Activated T-cell treated with anti-CD3 and anti-CD28 coated beads, Interleukin-2, amount 50 U/mL, for 4 hours (primary cell): Measurements from ENCODE around the gene SLC35G2. TPM values are rescaled to one million over a fixed set of nuclear protein-coding genes. Genes with fewer than 3 reads are reported as not detected.
"Not testable (repeated sequence)": the region's sequence is repeated elsewhere in the genome, so short reads cannot be mapped to it uniquely, and the experiment has no call there.

Source experiments
- ATAC-seq, 2 donors: fragments of 200-7000 bp; cut with Tn5 transposase; one replicate each; pipeline ENCODE4 v1.10.0; 2021
- DNase-seq: peaks from one replicate; pipeline ENCODE4 v3.0.0-alpha.2; 2020
- H3K27me3 Mint-ChIP-seq: one replicate; pipeline ENCODE4 v1.8.0; 2021; ENCODE audit warnings: low read depth, mixed read lengths
- H3K36me3 Mint-ChIP-seq: one replicate; pipeline ENCODE4 v1.8.0; 2022; ENCODE audit warnings: mixed read lengths; ENCODE audit not compliant: insufficient read depth
- H3K4me1 Mint-ChIP-seq: one replicate; pipeline ENCODE4 v1.8.0; 2021; ENCODE audit warnings: low read depth, mixed read lengths
- H3K4me3 Mint-ChIP-seq: one replicate; pipeline ENCODE4 v1.8.0; 2021; ENCODE audit warnings: mild to moderate bottlenecking, moderate library complexity, mixed read lengths
- H3K9me3 Mint-ChIP-seq: one replicate; pipeline ENCODE4 v1.8.0; 2021; ENCODE audit warnings: mixed read lengths
- total RNA-seq, 3 donors: library from RNA; stranded (reverse); gene quantifications; one replicate each; pipeline ENCODE4 v1.2.1, GENCODE V29; 2021

SLC35G2 gene
- total RNA-seq, 3 donors from 2014 or later = 0.40 to 1.1 (median 0.71) TPM

DNA sequence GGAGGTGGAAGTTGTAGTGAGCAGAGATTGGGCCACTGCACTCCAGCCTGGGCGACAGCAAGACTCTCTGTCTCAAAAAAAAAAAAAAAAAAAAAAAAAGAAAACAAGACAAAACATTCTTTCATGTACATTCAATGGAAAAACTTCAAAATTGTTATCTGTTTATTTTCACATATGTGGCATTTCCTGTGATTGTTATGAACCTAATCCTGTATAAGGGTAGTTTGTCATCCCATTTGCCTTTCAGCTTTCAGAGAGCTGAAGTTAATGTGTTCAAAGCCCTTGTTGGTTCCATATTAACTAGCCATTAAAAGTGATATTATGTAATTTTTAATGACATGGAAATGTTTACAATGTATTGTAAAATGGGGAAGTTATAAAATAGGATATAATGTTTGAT is 25.8 kb downstream of the SLC35G2 start:
- H3K4me3 Mint-ChIP-seq = no peak overlapping the region
- H3K4me1 Mint-ChIP-seq = peaks cover 4% of the 10 kb centered on the region
- DNase-seq = no peak
- ATAC-seq = no peak
- no peaks in the 10 kb centered on the region for H3K9me3 Mint-ChIP-seq
- H3K36me3 Mint-ChIP-seq = peaks cover 18% of the 10 kb centered on the region
- no peaks in the 10 kb centered on the region for H3K27me3 Mint-ChIP-seq

DNA sequence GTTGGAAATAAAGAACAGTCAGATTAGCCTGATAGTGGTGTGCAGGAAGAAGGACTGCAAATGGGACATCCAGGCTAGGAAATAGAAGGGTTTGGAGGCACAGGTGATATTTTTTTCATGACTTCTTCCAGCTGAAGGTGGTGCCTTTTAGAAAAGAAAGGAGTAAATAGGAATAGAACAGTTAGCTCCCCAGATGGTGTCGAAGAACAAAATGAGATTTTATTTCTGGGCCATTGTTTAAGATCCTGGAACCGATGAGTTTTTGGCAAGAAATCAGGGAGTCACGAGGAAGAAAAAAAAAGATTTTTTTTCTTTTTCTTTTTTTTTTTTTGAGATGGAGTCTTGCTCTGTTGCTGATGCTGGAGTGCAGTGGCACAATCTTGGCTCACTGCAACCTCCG is 33.3 kb downstream of the SLC35G2 start:
- Mint-ChIP-seq H3K4me1 (peaks cover 6% of the 10 kb centered on the region), H3K27me3 (no peaks in the 10 kb centered on the region), H3K36me3 (peaks cover 24% of the 10 kb centered on the region), H3K9me3 (peaks cover 5% of the 10 kb centered on the region), H3K4me3 (no peak overlapping the region)
- DNase-seq (no peak), ATAC-seq (no peak)

DNA sequence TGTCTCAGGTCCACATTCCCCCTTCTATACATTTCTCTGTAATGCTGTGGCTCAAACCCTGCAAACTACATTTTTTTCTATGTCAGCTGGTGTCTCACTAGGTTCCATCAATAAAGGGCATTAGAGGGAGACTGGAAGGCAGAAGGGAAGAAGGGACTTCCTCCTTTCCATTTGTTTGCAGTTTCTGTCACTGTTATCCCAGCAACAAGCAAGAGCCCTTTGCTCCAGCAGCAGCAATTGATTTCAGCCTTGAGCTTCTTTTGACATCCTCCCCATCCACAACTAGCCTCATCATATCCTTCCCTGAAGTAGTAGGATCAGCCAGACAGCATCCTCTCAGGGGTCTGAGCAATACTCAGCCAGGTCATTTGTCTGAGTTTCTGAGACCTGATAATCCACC is 37.7 kb downstream of the SLC35G2 start:
- Mint-ChIP-seq H3K9me3 (peaks cover 7% of the 10 kb centered on the region), H3K36me3 (peaks cover 20% of the 10 kb centered on the region), H3K27me3 (no peaks in the 10 kb centered on the region), H3K4me1 (peaks cover 24% of the 10 kb centered on the region), H3K4me3 (no peak overlapping the region)
- DNase-seq (no peak), ATAC-seq (no peak)

DNA sequence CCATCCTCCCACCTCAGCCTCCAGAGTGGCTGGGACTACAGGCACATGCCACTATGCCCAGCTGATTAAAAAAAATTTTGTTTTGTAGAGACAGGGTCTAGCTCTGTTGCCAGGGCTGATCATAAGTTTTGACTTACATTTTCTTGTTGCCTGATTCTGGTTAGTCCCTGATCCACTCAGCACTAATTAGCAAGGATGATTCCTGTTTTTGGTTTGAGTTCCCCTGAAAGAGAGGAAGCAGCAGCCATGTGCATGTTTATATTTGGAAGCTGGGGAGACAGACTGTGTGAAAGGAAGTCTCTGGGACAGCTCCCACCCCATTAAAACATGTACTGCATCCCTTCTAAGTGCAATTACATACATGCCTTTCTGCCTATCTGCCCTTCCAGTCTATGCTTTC is 39.5 kb downstream of the SLC35G2 start:
- Mint-ChIP-seq H3K27me3 (no peaks in the 10 kb centered on the region), H3K4me3 (no peak overlapping the region), H3K9me3 (peaks cover 7% of the 10 kb centered on the region), H3K36me3 (peaks cover 21% of the 10 kb centered on the region), H3K4me1 (peaks cover 28% of the 10 kb centered on the region)
- DNase-seq (no peak), ATAC-seq (no peak)

DNA sequence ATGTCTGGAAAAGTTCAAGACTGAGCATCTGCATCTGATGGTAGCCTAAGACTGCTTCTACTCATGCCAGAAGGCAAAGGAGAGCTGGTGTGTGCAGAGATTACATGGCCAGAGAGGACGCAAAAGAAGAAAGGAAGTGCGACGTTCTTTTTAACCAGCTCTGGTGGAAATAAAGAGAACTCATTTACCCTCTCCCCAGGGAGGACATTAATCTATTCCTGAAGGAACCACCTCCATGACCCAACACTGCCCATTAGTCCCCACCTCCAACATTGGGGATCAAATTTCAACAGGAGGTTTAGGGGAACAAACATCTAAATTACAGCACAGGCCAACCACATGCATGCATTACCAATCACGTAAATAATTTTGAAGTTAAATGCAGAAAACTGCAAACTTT is 41.6 kb downstream of the SLC35G2 start:
- Mint-ChIP-seq H3K36me3 (peaks cover 11% of the 10 kb centered on the region), H3K27me3 (no peaks in the 10 kb centered on the region), H3K4me3 (peak overlapping the region; percentile 95), H3K4me1 (peaks cover 36% of the 10 kb centered on the region), H3K9me3 (peaks cover 7% of the 10 kb centered on the region)
- ATAC-seq (no peak), DNase-seq (no peak)

DNA sequence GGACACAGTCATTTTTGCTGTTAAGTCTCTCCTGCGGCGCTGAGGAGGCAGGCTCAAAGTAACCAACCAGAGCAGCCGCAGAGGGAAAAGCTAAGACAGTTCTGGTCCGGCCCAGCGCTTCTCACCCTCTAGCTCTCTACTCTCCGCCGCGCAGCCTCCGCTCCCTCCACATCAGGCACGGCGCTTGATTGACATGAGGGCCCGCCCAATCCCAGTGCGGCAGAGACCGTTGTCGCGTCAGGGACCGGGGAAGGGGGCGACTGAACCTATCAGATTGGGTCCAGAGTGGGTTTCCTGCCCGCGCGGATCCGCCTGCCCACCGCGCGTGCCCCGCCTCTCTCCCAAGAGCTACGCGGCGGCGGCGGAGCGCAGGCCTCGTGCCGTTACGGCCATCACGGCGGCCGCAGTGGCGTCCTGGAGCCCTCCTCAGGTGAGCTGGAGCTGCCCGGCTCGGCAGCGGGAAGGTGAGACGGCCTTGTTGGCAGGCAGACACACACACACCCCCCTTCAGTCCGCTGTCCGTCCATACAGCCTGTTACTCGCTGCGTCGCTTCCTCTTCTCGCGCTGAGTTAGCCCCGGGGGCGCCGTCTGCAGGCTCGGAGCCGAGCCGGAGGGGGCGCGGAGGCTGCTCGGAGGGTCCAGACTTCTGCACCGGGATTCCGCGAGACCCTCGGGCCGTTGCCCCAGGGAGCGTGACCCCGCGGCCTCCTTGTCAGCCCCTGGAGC is 43.1 kb downstream of the SLC35G2 start, which contains the start of gene NCK1:
Gene NCK1 (plus strand): TSS at position 319 of the 727 bp plus-strand sequence. CDS start 65,794 bp downstream, outside the sequence.
- peaks cover 3% of the 10 kb centered on the region for H3K9me3 Mint-ChIP-seq
- H3K27me3 Mint-ChIP-seq = no peaks in the 10 kb centered on the region
- H3K36me3 Mint-ChIP-seq = peaks cover 12% of the 10 kb centered on the region
- H3K4me1 Mint-ChIP-seq = peaks cover 47% of the 10 kb centered on the region
- H3K4me3 Mint-ChIP-seq = peak within 1 kb of the TSS; percentile 95
- DNase-seq = peak; percentile 97
- ATAC-seq = peak; percentile 98

DNA sequence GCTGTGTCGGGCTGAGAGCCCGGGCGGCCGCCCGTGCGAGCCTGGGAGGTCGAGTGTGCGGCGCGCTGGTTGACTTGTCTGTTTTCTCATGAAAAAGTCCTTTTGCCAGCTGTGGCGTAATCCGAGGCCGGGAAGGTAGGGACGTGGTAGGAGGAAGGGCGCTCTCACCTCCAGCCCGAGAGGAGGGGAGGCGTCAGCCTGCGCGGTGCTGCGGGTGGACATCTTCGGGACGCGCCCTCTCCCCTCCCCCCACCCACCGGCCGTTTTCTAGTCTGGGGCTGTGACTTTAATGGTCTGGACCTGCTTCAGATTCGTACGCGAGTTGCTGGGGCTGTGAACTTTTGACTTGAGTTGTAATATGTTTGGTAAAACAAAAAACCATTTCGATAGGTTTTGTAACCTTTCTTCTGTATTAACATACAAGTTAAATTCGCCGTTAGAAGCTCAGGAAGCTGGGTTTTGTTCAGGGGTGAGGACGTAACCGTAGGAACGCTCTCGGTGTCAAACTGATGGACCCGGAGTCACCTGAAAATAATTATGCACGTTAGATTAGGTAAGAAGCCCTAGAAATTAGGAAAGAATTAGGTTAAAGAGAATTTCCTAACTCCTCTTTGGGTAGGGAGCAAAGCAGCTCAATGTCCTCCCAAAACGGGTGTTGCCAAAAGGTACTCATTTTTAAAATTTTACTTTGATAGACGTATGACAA is 43.8 kb downstream of the SLC35G2 start:
- peaks cover 51% of the 10 kb centered on the region for H3K4me1 Mint-ChIP-seq
- peaks cover 15% of the 10 kb centered on the region for H3K36me3 Mint-ChIP-seq
- H3K9me3 Mint-ChIP-seq = no peaks in the 10 kb centered on the region
- H3K27me3 Mint-ChIP-seq = no peaks in the 10 kb centered on the region
- peak; percentile 13 to 15 for ATAC-seq
- H3K4me3 Mint-ChIP-seq = peak overlapping the region; percentile 95
- peak; percentile 18 for DNase-seq

DNA sequence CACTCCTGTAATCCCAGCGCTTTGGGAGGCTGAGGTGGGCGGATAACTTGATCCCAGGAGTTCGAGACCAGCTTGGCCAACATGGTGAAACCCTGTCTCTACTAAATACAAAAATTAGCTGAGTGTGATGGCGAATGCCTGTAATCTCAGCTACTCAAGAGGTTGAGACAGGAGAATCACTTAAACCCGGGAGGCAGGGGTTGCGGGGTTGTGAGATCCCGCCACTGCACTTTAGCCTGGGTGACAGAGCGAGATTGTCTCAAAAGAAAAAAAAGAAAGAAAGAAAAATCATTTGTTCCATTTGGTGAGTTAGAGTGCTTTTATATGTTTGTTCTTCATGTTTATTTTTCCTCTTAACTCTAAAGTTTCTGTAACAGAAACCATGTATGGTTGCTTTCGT is 50.4 kb downstream of the SLC35G2 start:
- no peak for DNase-seq
- Mint-ChIP-seq H3K4me1 (peaks cover 60% of the 10 kb centered on the region), H3K4me3 (no peak overlapping the region), H3K27me3 (no peaks in the 10 kb centered on the region), H3K9me3 (peaks cover 14% of the 10 kb centered on the region), H3K36me3 (peaks cover 38% of the 10 kb centered on the region)
- no peak for ATAC-seq

DNA sequence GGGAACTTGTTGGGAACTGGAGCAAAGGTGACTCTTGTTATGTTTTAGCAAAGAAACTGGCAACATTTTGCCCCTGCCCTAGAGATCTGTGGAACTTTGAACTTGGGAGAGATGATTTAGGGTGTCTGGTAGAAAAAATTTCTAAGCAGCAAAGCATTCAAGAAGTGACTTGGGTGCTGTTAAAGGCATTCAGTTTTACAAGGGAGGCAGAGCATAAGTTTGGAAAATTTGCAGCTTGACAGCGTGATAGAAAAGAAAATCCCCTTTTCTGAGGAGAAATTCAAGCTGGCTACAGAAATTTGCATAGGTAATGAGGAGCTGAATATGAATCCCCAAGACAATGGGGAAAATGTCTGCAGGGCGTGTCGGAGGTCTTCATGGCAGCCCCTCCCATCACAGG is 53.3 kb downstream of the SLC35G2 start:
- not testable (repeated sequence) for DNase-seq, H3K27me3 Mint-ChIP-seq, H3K4me3 Mint-ChIP-seq, ATAC-seq
- peaks cover 60% of the 10 kb centered on the region for H3K4me1 Mint-ChIP-seq
- H3K9me3 Mint-ChIP-seq = peaks cover 14% of the 10 kb centered on the region
- H3K36me3 Mint-ChIP-seq = peaks cover 34% of the 10 kb centered on the region

DNA sequence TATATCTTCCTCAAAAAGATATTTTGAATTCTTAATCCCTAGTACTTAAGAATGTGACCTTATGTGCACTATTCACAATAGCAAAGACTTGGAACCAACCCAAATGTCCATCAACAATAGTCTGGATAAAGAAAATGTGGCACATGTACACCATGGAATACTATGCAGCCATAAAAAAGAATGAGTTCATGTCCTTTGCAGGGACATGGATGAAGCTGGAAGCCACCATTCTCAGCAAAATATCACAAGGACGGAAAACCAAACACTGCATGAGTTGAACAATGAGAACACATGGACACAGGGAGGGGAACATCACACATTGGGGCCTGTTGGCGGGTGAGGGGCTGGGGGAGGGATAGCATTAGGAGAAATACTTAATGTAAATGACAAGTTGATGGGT is 60.6 kb downstream of the SLC35G2 start:
- H3K27me3 Mint-ChIP-seq, H3K4me3 Mint-ChIP-seq, ATAC-seq, DNase-seq: not testable (repeated sequence)
- peaks cover 63% of the 10 kb centered on the region for H3K4me1 Mint-ChIP-seq
- H3K9me3 Mint-ChIP-seq = peaks cover 12% of the 10 kb centered on the region
- peaks cover 15% of the 10 kb centered on the region for H3K36me3 Mint-ChIP-seq

DNA sequence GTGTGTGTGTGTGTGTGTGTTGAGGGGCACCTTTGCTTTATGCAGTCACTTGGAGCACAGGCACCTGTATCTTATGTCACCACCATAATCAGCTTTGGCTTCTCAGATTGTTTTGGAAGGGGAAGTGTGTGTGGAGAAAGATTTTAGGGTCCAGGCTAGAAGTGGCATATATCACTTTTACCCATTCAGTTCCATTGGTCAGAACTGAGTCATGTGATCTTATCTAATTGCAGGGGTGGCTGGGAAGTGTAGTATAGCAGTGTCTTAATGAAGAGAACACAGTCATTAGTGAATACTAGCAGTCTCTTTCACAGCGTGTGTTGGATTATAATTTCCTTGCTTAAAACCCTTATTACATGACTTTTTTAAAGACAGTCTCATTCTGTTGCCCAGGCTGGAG is 63.6 kb downstream of the SLC35G2 start:
- peak; percentile 77 for ATAC-seq
- Mint-ChIP-seq H3K4me3 (no peak overlapping the region), H3K9me3 (peaks cover 12% of the 10 kb centered on the region)

DNA sequence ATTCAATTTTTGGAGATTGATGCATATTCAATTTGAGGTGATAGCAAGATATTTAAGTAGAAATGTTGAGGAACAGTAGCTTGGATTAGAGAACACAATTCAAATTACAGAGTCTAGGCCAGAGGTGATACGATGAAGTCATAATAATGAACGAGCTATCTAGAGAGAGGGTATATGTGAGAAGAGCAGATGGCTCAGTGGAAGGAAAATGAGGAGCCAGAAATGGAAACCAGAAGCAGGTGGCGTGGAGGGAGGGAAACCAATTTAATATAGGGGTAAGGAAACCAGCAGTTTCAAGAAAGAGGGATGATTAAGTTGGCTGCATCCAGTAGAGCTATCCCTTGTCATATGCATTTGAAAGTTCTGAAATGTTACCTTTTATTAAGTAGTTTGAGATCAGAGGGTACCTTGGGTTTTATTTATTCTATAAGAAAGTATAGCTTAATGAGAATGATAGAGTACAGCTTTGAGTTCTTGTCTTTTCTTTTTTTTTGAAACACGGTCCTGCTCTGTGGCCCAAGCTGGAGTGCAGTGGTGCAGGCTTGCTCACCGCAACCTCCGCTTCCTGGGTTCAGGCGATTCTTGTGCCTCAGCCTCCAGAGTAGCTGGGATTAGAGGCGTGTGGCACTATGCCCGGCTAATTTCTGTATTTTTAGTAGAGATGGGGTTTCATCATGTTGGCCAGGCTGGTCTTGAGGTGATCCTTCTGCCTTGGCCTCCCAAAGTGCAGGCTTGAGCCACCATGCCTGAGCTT is 65.2 kb downstream of the SLC35G2 start:
- DNase-seq = no peak
- Mint-ChIP-seq H3K9me3 (peaks cover 4% of the 10 kb centered on the region), H3K4me1 (peaks cover 81% of the 10 kb centered on the region), H3K36me3 (peaks cover 10% of the 10 kb centered on the region), H3K4me3 (no peak overlapping the region), H3K27me3 (no peaks in the 10 kb centered on the region)
- no peak for ATAC-seq

More for the DNA sequence above, 63.6 kb downstream of the SLC35G2 start:
- H3K27me3 Mint-ChIP-seq = no peaks in the 10 kb centered on the region
- peaks cover 10% of the 10 kb centered on the region for H3K36me3 Mint-ChIP-seq
- DNase-seq = no peak
- H3K4me1 Mint-ChIP-seq = peaks cover 74% of the 10 kb centered on the region

DNA sequence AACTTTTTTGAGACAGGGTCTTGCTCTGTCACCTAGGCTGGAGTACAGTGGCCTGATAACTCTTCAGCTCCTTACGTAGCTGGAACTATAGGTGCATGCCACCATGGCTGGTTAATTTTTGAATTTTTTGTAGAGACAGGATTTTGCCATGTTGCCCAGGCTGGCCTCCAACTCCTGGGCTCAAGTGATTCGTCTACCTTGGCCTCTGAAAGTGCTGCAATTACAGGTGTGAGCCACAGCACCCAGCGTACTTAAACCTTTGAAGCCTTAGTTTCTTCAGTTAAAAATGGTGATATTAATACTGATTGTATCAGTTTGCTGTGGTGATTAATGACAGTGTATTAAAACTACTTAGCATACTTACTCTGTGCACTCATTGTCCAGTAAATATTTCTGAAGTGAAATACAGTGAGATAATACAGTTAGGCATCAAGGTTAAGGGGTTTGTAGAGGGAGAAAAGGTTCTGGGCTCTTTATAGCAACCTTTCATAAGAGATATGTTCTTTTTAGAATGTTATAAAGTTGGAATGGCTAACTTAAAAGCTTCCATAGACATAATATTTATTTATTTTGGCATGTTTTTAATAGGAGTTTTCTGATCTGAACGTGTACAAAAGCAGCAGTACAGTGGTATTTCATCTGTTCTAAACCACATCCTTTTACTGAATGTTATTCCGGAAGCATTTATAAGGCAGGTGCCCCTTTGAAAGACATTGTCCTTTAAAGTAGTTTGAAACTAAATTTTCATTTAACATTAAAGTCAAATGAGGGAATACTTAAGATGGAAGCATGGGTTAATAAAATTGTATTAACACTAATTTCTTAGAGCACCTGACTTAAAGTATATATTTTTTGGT is 66.7 kb downstream of the SLC35G2 start:
- DNase-seq = no peak
- ATAC-seq = peak in 1 of 2 donors; percentile 33
- peak overlapping the region; percentile 62 for H3K4me3 Mint-ChIP-seq

More for the DNA sequence above, 66.7 kb downstream of the SLC35G2 start:
- Mint-ChIP-seq H3K27me3 (no peaks in the 10 kb centered on the region), H3K9me3 (peaks cover 5% of the 10 kb centered on the region), H3K36me3 (peaks cover 16% of the 10 kb centered on the region), H3K4me1 (peaks cover 83% of the 10 kb centered on the region)
